Testis (tissue), 2 donors: ENCODE data around the gene DDX56.

ENCODE experiments used
- CTCF ChIP-seq, 3 experiments: fragments of 450-650 bp in 2 of 3; fragments of 200-600 bp in 1 of 3; sonication (generic) in 1 of 3; IDR thresholded peaks; one replicate each; pipeline ENCODE4 v1.5.1; 2016 to 2019; ENCODE audit warnings: antibody characterized with exemption in 3 of 3, mild to moderate bottlenecking in 2 of 3, moderate library complexity in 1 of 3
- POLR2A ChIP-seq: fragments of 450-650 bp; IDR thresholded peaks from one replicate; pipeline ENCODE4 v1.6.1; 2017; ENCODE audit warnings: antibody characterized with exemption, mild to moderate bottlenecking, moderate library complexity

- TF ChIP-seq CTCF (IDR thresholded peaks at IDR 0.05) (no peak), POLR2A (no peak)
Measured at GRCh38 chr7:44607141-44608068, 33.7 kb upstream of the DDX56 start.
